T-helper 1 cell treated with Interleukin-12 subunit alpha and Interleukin-12 subunit beta and Interleukin-4 antibody, amounts not matched to agents 30 μg/mL and 1 μg/mL, for 36 hours (primary cell): ENCODE results near the gene MKRN2.
"Not testable (repeated sequence)": the region's sequence is repeated elsewhere in the genome, so short reads cannot be mapped to it uniquely, and the experiment has no call there.

Source experiments
- H3K27ac Mint-ChIP-seq: one replicate; pipeline ENCODE4 v1.8.0; 2021; ENCODE audit warnings: mild to moderate bottlenecking, mixed read lengths
- H3K27me3 Mint-ChIP-seq: one replicate; pipeline ENCODE4 v1.8.0; 2021; ENCODE audit warnings: low read depth, mixed read lengths
- H3K36me3 Mint-ChIP-seq: one replicate; pipeline ENCODE4 v1.8.0; 2021; ENCODE audit warnings: low read depth, mixed read lengths
- H3K4me1 Mint-ChIP-seq: one replicate; pipeline ENCODE4 v1.8.0; 2021; ENCODE audit warnings: low read depth, mixed read lengths
- H3K4me3 Mint-ChIP-seq: one replicate; pipeline ENCODE4 v1.8.0; 2021; ENCODE audit warnings: mild to moderate bottlenecking, moderate library complexity, mixed read lengths
- H3K9me3 Mint-ChIP-seq: one replicate; pipeline ENCODE4 v1.8.0; 2021; ENCODE audit warnings: mixed read lengths

Gene MKRN2

DNA sequence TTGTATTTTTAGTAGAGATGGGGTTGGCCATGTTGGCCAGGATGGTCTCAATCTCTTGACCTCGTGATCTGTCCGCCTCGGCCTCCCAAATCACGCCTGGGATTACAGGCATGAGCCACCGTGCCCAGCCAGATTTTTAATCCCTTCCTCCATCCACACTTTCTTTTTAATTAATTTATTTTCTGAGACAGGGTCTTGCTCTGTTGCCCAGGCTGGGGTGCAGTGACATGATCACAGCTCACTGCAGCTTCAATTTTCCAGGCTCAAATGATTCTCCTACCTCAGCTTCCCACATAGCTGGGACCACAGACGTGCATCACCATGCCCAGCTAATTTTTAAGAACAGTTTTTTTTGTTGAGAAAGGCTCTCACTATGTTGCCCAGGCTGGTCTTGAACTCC, 63.4 kb downstream of the MKRN2 start:
- Mint-ChIP-seq H3K4me3 (no peak overlapping the region), H3K4me1 (peaks cover 19% of the 10 kb centered on the region), H3K9me3 (no peaks in the 10 kb centered on the region)

DNA sequence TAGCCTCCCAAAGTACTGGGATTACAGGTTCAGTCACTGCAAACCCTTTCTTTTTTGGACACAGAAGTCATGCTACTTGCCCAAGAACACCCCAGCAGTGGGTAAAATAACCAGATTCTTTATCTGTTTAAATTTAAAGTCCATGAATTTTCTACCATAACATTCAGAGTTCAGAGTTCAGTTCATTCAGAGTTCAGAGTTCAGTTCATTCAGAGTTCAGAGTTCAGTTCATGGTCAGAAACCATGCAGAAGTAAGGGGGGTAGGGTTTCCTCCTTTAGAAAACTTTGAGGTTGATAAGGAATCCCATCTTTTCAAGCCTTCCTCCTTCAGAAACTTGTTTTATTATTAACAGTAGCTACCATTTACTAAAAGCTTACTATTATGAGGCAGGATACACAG, 63.8 kb downstream of the MKRN2 start:
- peaks cover 6% of the 10 kb centered on the region for H3K36me3 Mint-ChIP-seq
- H3K27me3 Mint-ChIP-seq = no peaks in the 10 kb centered on the region
- H3K4me3 Mint-ChIP-seq = no peak overlapping the region
- no peaks in the 10 kb centered on the region for H3K9me3 Mint-ChIP-seq
- H3K27ac Mint-ChIP-seq = no peak overlapping the region
- peaks cover 20% of the 10 kb centered on the region for H3K4me1 Mint-ChIP-seq

More for the DNA sequence above, 63.4 kb downstream of the MKRN2 start:
- Mint-ChIP-seq H3K27ac (no peak overlapping the region), H3K27me3 (no peaks in the 10 kb centered on the region), H3K36me3 (peaks cover 10% of the 10 kb centered on the region)

DNA sequence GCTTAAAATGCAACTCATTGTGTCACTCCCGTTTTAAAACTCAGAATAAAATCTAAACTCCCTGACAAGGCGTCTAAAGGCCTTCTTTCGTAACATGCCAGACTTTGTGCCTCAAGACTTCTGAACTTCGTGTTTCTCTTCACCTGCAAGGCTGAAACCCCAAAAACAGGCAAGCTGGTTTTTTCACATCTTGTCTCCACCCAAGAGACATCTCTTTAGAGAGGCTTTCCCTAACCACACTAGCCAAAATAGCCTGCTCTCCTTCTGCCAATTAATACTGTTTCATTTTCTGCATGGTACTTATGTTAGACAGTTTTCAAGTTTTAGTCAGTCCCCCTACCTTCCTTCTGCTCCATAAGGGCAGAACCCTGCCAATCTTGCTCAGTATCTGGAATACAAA, 65.4 kb downstream of the MKRN2 start:
- H3K4me3 Mint-ChIP-seq = no peak overlapping the region
- H3K4me1 Mint-ChIP-seq = peaks cover 21% of the 10 kb centered on the region
- H3K36me3 Mint-ChIP-seq = peaks cover 4% of the 10 kb centered on the region
- H3K27ac Mint-ChIP-seq = no peak overlapping the region
- no peaks in the 10 kb centered on the region for H3K9me3 Mint-ChIP-seq
- H3K27me3 Mint-ChIP-seq = no peaks in the 10 kb centered on the region

DNA sequence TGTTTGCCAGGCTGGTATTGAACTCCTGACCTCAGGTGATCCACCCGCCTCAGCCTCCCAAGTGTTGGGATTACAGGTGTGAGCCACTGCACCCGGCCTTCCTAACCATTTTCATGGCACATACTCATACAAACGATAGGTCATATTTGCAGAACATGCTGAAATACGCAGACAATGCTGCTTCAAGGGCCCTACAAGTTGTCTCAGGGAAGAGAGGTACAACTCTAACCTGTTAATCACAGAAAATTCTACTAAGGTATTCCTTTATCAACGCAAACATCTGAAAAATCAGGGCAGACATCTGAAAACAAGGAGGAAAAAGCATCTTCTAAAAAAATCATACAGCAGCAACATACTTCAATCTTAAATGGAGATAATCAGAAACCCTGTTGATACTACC, 67.2 kb downstream of the MKRN2 start:
- no peak overlapping the region for H3K4me3 Mint-ChIP-seq
- no peaks in the 10 kb centered on the region for H3K27me3 Mint-ChIP-seq
- peaks cover 24% of the 10 kb centered on the region for H3K4me1 Mint-ChIP-seq
- H3K9me3 Mint-ChIP-seq = no peaks in the 10 kb centered on the region
- H3K36me3 Mint-ChIP-seq = no peaks in the 10 kb centered on the region
- no peak overlapping the region for H3K27ac Mint-ChIP-seq

DNA sequence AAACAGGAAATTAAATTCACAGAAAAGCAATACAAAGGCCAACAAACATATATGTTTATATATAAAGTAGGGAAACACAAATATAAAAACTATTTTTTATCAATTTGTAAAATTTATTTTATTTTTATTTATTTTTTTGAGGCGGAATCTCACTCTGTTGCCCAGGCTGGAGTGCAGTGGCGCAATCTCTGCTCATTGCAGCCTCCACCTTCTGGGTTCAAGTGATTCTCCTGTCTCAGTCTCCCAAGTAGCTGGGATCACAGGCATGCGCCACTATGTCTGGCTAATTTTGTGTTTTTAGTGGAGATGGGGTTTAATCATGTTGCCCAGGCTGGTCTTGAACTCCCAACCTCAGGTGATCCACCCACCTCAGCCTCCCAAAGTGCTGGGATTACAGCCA, 68.1 kb downstream of the MKRN2 start:
- H3K4me1 Mint-ChIP-seq = peaks cover 26% of the 10 kb centered on the region
- H3K27ac Mint-ChIP-seq, H3K36me3 Mint-ChIP-seq, H3K4me3 Mint-ChIP-seq, H3K9me3 Mint-ChIP-seq, H3K27me3 Mint-ChIP-seq: not testable (repeated sequence)

DNA sequence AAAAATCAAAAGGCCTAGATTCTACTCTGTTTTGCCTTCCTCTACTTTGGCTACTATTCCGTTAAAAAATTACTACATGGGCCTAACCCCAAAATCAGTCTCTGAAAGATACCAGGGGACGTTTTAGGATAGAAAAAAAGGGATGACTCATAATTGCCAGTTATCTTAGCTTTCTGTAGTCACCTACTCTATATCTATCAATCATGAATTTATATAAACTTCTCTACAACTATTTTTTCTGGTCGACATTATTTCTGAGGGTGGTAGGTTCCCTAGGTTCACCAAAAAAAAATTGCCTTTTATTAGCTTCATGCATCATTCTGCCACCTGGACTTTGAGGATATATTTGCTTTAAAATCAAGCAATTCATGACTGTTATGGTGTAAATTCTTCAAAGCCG, 70.5 kb downstream of the MKRN2 start:
- Mint-ChIP-seq H3K27me3 (no peaks in the 10 kb centered on the region), H3K27ac (no peak overlapping the region), H3K4me1 (peaks cover 31% of the 10 kb centered on the region), H3K4me3 (no peak overlapping the region), H3K36me3 (peaks cover 4% of the 10 kb centered on the region), H3K9me3 (no peaks in the 10 kb centered on the region)

DNA sequence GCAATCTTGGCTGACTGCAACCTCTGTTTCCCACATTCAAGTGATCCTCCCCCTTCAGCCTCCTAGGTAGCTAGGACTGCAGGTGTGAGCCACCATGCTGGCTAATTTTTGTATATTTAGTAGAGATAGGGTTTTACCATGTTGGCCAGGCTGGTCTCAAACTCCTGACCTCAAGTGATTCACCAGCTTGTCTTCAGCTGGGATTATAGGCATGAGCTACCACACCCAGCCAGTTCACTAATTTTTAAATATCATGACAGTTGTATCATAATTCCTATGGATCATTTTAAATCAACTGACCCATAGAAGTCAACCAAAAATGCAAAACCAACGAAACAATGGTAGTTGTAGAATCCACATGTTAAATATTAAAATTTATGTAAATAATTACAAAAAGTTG, 71.9 kb downstream of the MKRN2 start:
- peaks cover 4% of the 10 kb centered on the region for H3K36me3 Mint-ChIP-seq
- H3K27me3 Mint-ChIP-seq = no peaks in the 10 kb centered on the region
- H3K9me3 Mint-ChIP-seq = no peaks in the 10 kb centered on the region
- H3K4me1 Mint-ChIP-seq = peaks cover 33% of the 10 kb centered on the region
- no peak overlapping the region for H3K27ac Mint-ChIP-seq
- no peak overlapping the region for H3K4me3 Mint-ChIP-seq

DNA sequence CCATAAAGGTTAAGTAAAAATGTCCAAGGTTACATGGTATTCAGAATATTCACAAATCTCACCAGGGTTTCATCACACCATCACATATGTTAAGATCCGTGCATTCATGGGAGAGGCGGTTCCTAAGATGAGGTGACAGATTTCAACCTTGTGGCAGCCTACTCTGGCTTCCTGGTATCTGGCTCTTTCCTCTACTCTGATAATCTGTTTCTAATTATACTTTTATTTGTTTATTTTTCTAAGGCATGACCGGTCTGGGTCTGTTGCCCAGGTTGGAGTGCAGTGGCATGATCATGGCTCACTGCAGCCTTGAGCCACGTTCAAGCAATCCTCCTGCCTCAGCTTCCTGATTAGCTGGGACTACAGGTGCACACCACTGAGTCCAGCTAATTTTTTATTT, 72.7 kb downstream of the MKRN2 start:
- Mint-ChIP-seq H3K27me3 (no peaks in the 10 kb centered on the region), H3K9me3 (no peaks in the 10 kb centered on the region), H3K36me3 (peaks cover 4% of the 10 kb centered on the region), H3K4me3 (no peak overlapping the region), H3K4me1 (peaks cover 28% of the 10 kb centered on the region), H3K27ac (no peak overlapping the region)

DNA sequence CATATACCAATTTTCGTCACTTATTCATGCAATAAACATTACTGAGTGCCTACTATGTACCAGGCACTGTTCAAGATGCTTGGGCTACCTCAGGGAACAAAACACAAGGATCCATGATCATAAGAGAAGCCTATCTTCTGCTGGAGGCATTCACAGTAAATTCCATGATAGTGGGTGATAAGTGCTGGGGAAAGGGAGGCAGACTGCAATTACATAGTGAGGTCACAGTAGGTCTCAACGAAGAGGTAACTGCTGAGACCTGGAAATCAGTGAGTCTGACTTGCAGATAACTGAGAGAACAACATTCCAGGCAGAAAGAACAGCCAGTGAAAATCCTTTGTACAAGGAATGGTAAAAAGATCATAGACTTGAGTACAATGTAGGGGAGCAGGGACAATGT, 73.4 kb downstream of the MKRN2 start:
- H3K4me1 Mint-ChIP-seq = peaks cover 25% of the 10 kb centered on the region

DNA sequence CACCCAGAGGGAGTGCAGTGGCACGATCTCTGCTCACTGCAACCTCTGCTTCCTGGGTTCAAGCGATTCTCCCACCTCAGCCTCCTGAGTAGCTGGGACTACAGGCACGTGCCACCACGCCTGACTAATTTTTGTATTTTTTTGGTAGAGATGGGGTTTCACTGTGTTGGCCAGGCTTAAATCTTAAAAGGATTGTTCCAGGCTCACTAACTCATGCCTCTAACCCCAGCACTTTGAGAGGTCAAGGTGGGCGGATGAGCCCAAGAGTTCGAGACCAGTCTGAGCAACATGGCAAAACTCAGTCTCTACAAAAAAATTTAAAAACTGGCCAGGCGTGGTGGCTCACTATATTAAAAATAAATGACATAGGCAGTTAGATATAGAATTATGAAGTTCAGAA, 74.0 kb downstream of the MKRN2 start:
- H3K36me3 Mint-ChIP-seq, H3K4me3 Mint-ChIP-seq, H3K27me3 Mint-ChIP-seq, H3K27ac Mint-ChIP-seq, H3K9me3 Mint-ChIP-seq: not testable (repeated sequence)
- peaks cover 20% of the 10 kb centered on the region for H3K4me1 Mint-ChIP-seq

More for the DNA sequence above, 73.4 kb downstream of the MKRN2 start:
- H3K36me3 Mint-ChIP-seq = peaks cover 4% of the 10 kb centered on the region
- H3K27ac Mint-ChIP-seq = no peak overlapping the region
- H3K9me3 Mint-ChIP-seq = no peaks in the 10 kb centered on the region
- H3K4me3 Mint-ChIP-seq = no peak overlapping the region
- H3K27me3 Mint-ChIP-seq = no peaks in the 10 kb centered on the region

DNA sequence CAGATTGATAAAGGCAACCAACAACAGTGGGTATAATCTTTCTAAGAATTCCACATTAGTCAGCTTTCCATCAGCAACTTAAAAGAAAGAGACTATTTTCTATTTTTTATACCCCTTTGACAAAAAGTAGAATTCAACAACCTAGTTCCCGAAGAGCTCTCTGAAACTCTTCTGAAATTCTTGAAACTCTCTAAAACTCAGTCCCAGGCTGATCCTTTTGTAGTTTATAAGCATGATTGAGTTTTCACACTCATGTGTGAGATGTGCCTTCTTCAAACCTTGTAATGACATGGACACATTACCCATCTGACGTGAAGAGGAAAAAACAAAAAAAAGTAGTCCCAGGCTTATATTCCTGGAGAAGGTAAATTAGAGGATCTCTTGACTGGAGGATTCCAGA, 75.6 kb downstream of the MKRN2 start:
- Mint-ChIP-seq H3K4me1 (peaks cover 15% of the 10 kb centered on the region), H3K27me3 (no peaks in the 10 kb centered on the region), H3K36me3 (peaks cover 4% of the 10 kb centered on the region), H3K9me3 (no peaks in the 10 kb centered on the region), H3K27ac (no peak overlapping the region), H3K4me3 (no peak overlapping the region)

DNA sequence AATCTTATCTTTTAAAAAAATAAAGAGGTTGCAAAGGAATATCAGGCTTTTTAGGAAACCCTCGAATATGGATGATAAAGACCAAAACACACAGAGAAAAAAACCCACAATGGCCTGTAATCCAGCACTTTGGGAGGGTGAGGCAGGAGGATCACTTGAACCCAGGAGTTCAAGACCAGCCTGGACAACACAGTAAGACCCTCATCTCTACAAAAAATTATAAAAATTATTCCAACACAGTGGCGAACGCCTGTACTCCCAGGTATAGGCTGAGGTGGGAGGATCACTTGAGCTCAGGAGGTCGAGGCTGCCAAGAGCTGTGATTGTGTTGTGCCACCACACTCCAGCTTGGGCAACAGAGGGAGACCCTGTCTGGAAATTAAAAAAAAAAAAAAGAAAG, 76.2 kb downstream of the MKRN2 start:
- Mint-ChIP-seq H3K27ac (no peak overlapping the region), H3K4me3 (no peak overlapping the region), H3K4me1 (peaks cover 13% of the 10 kb centered on the region), H3K36me3 (peaks cover 8% of the 10 kb centered on the region), H3K27me3 (no peaks in the 10 kb centered on the region), H3K9me3 (no peaks in the 10 kb centered on the region)
